ENCODE results near the gene BOD1L1.

Gene BOD1L1

DNA sequence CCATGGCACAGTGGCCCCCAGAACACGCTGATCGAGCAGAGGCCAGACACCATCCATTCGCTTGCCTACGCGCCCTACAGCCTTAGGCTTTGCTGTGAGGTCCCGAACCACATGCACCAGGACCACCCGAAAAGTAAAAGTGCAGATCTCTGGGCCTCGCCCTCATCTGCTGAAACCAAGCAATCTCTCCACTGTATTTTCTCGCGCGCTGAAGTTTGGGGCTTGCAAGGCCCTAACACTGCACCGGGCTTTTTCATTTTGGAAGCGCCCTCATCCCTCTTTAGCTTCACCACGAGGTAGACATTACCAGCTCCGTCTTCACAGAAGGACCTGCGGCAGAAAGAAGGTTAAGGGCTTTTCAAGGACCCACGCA is 104.4 kb downstream of the BOD1L1 start:
- no peak for FAIRE-seq

DNA sequence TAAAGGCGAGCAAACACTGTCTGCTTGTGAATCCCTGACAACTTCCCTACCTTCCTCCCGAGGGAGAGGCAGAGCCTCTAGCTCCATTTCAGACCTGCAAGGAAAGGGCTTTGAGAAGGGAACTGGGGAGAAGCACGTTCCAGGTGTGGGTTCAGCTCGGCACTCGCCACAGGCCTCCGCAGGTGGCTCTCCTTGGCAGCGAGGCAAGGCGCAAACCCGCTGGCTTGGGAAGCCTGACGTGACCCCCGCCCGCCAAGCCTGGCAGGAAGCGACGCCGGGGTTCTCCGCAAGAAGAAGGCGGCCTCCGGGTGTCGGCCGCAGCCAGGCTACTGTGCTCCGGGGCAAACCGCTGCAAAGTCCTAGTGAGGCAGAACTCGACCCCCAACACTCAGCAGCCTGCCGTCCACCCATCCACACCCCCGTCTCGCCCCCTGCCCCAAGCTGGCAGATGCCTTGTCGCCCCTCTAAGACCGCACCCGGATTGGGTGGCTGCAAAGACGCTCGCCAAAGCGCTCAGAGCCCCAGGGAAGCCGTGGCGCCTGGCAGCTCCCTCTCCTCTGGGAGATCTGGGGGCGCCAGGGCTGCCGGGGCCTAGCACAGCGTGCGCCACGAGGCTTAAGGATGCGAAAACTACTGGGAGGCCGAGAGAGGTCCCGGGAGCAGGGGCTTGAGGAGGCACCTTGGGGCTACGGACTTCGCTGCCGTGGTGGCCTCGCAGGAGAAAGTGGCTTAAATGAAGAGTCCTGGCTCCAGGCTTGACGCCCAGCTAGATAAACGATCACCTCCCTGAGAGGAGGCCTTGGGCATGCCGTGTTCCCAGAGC is 105.0 kb downstream of the BOD1L1 start:
- FAIRE-seq: no peak

DNA sequence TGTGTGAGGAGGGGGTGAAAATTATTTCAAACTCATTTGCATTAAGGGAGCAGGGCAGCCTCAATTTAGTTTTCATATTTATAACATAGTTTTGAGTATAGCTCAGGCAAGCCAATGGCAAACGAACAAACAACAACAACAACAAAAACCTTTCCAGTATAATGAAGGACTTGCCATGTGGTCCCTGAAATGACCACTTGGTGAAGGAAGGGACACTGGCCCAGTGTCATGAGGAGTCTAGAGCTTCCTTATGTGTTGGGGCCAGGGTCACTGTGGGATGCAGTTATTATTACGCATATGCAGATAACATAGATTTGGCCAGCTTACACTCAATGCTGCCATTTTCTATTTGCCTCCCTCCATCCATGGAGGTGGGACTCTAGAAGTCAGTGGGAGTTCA is 106.5 kb downstream of the BOD1L1 start:
- no peak for FAIRE-seq

Measured in endometrium (tissue), 2 donors.